ENCODE data around the gene CNIH2.

- no peak for TF ChIP-seq CTCF (IDR thresholded peaks at IDR 0.05)
- TF ChIP-seq POLR2AphosphoS5 (IDR thresholded peaks at IDR 0.05), result no peak
- no peak for TF ChIP-seq POLR2A (IDR thresholded peaks at IDR 0.05)
These were observed 12.3 kb downstream of the CNIH2 start for GRCh38 chr11:66290330-66290621.
